ENCODE measurements around the gene TTC34. TPM values are rescaled to one million over a fixed set of nuclear protein-coding genes. Genes with fewer than 3 reads are reported as not detected.

The TTC34 gene
- total and polyA plus RNA-seq, 7 donors = under 0.01 to 0.83 (median 0.56) TPM; not detected in 1

- no peak for TF ChIP-seq CTCF (IDR thresholded peaks at IDR 0.05)
- no peak for TF ChIP-seq POLR2AphosphoS5 (IDR thresholded peaks at IDR 0.05)
- TF ChIP-seq EP300 (IDR thresholded peaks at IDR 0.05) = no peak
- TF ChIP-seq POLR2A (IDR thresholded peaks at IDR 0.05) = no peak
- Histone ChIP-seq H3K9me3 (no peaks in the 10 kb centered on the region), H3K27ac (no peak overlapping the region), H3K27me3 (peaks cover 23 to 62% (median 29%) of the 10 kb centered on the region in 3 donors), H3K4me1 (peaks cover 0 to 11% (median 6%) of the 10 kb centered on the region in 4 donors), H3K36me3 (no peaks in the 10 kb centered on the region), H3K4me3 (no peak overlapping the region)
- intact Hi-C loops (cut with DNase I) = no loop called here
- WGBS, 2 donors = 90 to 93% methylated on average over 10 of the region's 10 CpGs
- peak; percentile 60 for DNase-seq
Measured at GRCh38 chr1:2625311-2625710, 176.2 kb downstream of the TTC34 start.

GRCh38 chr1:2624735-2625300 lies 176.7 kb downstream of the TTC34 start:
- WGBS, 2 donors = 84 to 89% methylated on average over 13 of the region's 13 CpGs
- no peaks in the 10 kb centered on the region for H3K36me3 ChIP-seq
- intact Hi-C loops (cut with DNase I) = no loop called here
- H3K9me3 ChIP-seq = no peaks in the 10 kb centered on the region
- H3K4me1 ChIP-seq = peaks cover 0 to 11% (median 6%) of the 10 kb centered on the region in 4 donors
- no peak overlapping the region for H3K4me3 ChIP-seq
- H3K27ac ChIP-seq = no peak overlapping the region
- H3K27me3 ChIP-seq = peaks cover 23 to 57% (median 25%) of the 10 kb centered on the region in 3 donors
- DNase-seq = peak; percentile 21
- no peak for TF ChIP-seq CTCF (IDR thresholded peaks at IDR 0.05)
- TF ChIP-seq POLR2A (IDR thresholded peaks at IDR 0.05) = no peak
- TF ChIP-seq POLR2AphosphoS5 (IDR thresholded peaks at IDR 0.05) = no peak
- TF ChIP-seq EP300 (IDR thresholded peaks at IDR 0.05) = no peak

GRCh38 chr1:2623571-2624337 lies 177.7 kb downstream of the TTC34 start:
- Histone ChIP-seq H3K27ac (no peak overlapping the region), H3K4me3 (no peak overlapping the region), H3K9me3 (no peaks in the 10 kb centered on the region), H3K27me3 (peaks cover 12 to 46% (median 15%) of the 10 kb centered on the region in 3 donors), H3K36me3 (no peaks in the 10 kb centered on the region), H3K4me1 (peaks cover 0 to 8% (median 3%) of the 10 kb centered on the region in 4 donors)
- 86 to 92% methylated on average over 12 of the region's 12 CpGs for WGBS, 2 donors
- intact Hi-C loops (cut with DNase I) = no loop called here
- no peak for DNase-seq
- no peak for TF ChIP-seq CTCF (IDR thresholded peaks at IDR 0.05)
- no peak for TF ChIP-seq EP300 (IDR thresholded peaks at IDR 0.05)
- TF ChIP-seq POLR2A (IDR thresholded peaks at IDR 0.05) = no peak
- TF ChIP-seq POLR2AphosphoS5 (IDR thresholded peaks at IDR 0.05) = no peak

- TF ChIP-seq CTCF (IDR thresholded peaks at IDR 0.05) (no peak), EP300 (IDR thresholded peaks at IDR 0.05) (no peak)
- Histone ChIP-seq H3K27ac (no peak overlapping the region), H3K4me1 (no peaks in the 10 kb centered on the region), H3K36me3 (no peaks in the 10 kb centered on the region), H3K4me3 (no peak overlapping the region), H3K27me3 (peaks cover 0 to 10% (median 0%) of the 10 kb centered on the region in 3 donors), H3K9me3 (peaks cover 0 to 7% (median 5%) of the 10 kb centered on the region in 4 donors)
- intact Hi-C loops (cut with DNase I) = no loop called here
- 9 to 18% methylated on average over 1 of the region's 1 CpG for WGBS, 2 donors
- no peak for DNase-seq
Measured at GRCh38 chr1:2617971-2618470, 183.5 kb downstream of the TTC34 start.

Measured in sigmoid colon (tissue), 7 donors.